Hippocampal formation (tissue), 2 donors: ENCODE data around the gene ABI2.
A peak's percentile ranks its signal among the peaks of the same experiment; 100 is the strongest.

Source experiments
- DNase-seq, 2 donors: peaks; one replicate each; lab custom pipeline; 2025; lab: John Stamatoyannopoulos, UW

The ABI2 gene

DNA sequence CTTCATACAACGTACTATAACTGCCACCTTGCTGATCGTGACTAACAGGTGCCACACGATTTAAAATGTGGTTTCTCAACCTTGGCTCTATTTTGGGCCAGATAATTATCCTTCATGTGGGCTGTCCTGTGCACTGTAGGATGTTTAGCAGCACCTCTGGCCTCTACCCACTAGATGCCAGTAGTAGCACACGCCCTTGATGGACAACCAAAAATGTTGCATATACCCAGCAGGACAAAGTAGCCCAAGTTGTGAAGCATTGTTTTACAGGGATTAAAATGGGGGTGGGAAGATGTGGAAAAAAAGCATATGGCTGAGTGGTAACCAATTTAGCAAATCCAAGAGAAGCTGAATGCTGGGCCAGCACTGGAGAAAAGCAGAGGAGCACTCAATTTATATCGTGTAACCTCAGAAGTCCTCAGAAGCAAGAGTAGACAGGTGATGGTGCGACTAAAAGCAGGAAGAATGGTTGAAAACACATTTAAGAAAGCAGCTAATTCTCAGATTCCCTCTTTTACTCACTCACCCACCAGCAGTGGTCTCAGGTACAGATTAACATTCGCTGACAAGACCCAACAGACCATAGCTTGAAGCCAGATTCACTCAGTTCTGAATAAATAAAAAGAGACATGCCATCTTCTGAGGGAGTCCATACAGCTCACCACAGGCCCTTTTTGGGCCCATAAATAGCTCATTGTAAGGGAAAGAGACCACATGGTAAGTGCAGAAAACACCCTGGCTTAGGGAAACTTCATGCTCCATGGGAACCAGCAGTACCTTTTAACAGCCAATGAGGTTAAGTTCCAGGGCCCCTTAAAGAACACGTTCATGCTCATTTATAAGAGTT lies 156.3 kb downstream of the ABI2 start:
- peak; percentile 13 to 14 for DNase-seq

GRCh38 chr2:203489531-203489930 lies 161.3 kb downstream of the ABI2 start:
- DNase-seq = no peak

DNA sequence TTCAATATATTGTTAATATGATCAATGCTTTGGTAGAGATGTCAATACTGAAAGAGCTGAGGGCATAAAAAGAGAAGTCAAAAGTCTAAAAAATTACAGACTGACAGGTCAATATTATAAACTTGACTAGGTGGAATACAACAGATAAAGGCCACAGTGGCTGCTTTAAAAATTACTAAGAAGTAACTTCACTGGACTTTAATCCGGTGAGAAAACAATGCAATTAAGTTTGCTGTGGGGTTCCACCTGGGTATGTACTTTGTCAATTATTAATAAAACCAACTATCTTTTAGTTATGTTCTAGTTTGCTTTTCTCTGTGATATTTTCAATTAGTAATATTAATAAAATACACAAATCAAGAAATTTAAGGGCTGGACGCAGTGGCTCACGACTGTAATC lies 162.2 kb downstream of the ABI2 start:
- no peak for DNase-seq

DNA sequence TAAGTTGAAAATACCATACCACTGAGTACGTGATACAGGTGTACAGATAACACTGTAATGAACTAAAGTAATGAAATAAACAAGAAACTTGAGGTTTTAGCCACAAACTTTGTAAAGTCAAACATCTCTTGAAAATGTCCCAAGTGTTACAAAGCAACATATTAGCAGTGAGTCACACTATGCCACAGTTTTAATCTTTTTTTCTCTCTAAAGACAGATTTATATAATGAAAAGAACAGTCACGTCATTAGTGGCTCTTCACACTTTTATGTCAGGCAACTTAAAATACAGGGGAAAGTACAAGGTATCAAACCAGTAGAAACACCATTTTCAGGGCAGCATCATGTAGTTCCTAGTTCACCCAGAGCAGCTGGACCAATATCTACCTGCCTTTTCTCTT lies 164.8 kb downstream of the ABI2 start:
- DNase-seq = no peak
